GM18861 (cell line): ENCODE measurements around the gene DLG3.
"Not testable (repeated sequence)": the region's sequence is repeated elsewhere in the genome, so short reads cannot be mapped to it uniquely, and the experiment has no call there.

Experiments
- ATAC-seq: cut with Tn5 transposase; IDR thresholded peaks from one replicate; pipeline ENCODE4 v1.9.1; 2021; ENCODE audit not compliant: unreplicated experiment

The DLG3 gene

GRCh38 chrX:70509078-70509477 is 64.4 kb downstream of the DLG3 start:
- ATAC-seq: no peak

- ATAC-seq: not testable (repeated sequence)
Observed at GRCh38 chrX:70515270-70515669, 70.6 kb downstream of the DLG3 start.

DNA sequence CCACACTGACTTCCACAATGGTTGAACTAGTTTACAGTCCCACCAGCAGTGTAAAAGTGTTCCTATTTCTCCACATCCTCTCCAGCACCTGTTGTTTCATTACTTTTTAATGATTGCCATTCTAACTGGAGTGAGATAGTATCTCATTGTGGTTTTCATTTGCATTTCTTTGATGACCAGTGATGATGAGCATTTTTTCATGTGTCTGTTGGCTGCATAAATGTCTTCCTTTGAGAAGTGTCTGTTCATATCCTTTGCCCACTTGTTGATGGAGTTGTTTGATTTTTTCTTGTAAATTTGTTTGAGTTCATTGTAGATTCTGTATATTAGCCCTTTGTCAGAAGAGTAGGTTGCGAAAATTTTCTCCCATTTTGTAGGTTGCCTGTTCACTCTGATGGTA is 71.1 kb downstream of the DLG3 start:
- not testable (repeated sequence) for ATAC-seq

GRCh38 chrX:70525733-70526132 is 81.1 kb downstream of the DLG3 start:
- no peak for ATAC-seq

DNA sequence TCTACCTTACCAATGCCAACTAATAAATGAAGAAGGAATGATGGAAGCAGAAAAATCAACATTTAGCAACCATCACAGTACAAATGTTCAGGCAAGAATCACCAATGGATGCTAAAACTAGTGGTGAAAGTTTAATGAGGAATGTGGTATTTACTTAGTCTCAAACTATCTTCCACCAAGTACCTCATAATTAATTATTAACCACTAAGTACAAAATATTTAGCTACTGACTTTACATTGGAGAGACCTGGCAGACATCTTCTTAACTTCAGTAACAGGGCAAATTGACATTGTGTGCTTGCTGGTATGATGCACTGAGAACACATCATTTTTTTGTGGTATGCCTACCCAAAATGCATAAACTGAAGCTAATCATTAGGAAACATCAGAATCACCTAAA is 82.4 kb downstream of the DLG3 start:
- peak; percentile 51 for ATAC-seq

DNA sequence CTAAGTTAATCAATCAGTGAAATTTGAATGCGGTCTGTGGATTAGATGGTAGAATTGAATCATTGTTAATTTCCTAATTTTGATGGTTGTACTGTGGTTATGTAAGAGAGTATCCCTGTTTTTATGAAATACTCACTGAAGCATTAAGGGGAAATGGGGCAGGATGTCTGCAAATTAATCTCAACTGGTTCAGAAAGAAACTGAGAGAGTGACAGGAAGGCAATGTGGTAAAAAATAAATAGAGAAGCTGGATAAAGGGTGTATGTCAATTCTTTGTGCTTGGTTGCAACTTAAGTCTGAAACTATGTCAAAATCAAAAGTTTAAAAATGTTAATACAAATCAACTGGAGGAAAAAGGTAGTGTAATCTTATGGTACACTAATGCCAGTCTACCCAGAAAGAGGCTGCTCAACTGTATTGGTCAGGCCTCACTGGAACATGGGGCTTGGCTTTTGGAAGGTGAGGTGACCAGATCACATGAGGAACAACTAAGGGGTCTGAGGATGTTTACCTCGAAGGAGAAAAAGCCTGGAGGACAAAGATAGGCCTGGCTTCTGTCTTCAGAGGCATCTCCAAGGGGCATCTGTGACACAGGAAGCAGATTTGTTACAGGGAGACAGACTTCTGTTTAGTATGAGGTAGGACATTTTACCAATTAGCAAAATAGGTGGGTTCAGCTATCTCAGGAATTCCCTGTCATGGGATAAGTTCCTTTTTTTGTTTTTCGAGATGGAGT is 83.1 kb downstream of the DLG3 start:
- ATAC-seq: peak; percentile 67

- no peak for ATAC-seq
Observed at GRCh38 chrX:70535198-70535597, 90.6 kb downstream of the DLG3 start.

DNA sequence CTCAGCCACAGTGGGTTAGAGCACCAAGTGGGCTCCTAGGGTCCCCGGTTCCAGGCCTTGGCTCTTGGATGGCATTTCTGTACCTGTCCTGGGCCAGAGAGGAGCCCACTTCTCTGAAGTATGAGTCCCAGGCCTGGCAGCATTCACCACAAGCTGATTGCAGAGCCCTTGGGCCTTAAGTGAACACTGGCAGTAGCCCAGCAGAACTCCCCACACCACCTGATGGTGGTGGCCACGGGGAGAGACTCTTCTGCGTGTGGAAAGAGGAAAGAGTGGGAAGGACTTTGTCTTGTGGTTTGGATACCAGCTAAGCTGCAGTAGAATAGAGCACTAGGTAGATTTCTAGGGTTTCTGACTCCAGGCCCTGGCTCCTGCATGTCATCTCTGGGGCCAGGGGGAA is 104.8 kb downstream of the DLG3 start:
- ATAC-seq: no peak

DNA sequence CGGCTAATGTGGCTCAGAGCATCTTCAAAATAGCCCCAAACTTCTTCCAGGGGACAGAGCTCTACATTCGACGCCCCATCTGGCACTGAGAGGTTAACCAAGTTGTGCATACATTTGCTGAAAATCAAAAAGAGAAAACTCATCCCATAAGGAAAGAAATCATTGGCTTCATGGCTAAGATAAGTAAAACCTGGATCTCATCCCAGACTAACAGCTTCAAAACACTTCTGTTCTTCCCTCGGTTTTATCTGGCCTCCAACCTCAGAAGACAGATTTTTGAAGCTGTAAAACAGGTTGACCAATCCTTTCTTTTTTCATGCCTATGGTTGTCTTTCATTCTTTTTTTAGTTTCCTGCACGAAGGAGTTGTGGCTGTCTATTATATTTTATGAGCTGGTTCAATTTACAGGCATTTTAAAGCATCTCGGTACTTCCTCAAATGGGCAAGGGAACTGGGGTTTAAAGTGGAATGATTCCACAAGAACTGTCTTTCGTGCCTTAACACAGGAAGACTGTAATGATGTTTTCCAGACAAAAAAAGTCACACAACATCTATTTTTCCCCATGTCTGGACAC is 107.6 kb downstream of the DLG3 start:
- no peak for ATAC-seq

- peak; percentile 89 for ATAC-seq
Observed at GRCh38 chrX:70553516-70553915, 108.9 kb downstream of the DLG3 start.

DNA sequence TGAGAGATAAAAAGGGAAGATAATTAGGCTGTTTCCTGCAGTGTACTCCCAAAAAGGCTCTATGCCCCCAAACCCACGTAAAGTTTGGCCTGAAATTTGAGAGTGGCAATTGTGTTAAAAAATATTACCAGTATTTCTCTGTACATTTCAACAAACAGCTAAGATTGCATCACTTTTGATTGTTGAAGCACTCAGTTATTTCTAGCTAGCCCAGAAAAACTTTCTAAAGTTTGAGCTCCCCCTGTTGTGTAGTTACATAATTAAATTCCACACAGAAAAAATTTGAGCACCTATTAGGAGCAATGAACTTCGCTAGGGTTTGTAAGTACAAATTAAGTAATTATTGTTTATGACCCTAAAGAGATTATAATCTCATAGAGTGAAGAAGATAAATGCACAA is 109.4 kb downstream of the DLG3 start:
- ATAC-seq: peak; percentile 36

- ATAC-seq: no peak
Observed at GRCh38 chrX:70554523-70554922, 109.9 kb downstream of the DLG3 start.

DNA sequence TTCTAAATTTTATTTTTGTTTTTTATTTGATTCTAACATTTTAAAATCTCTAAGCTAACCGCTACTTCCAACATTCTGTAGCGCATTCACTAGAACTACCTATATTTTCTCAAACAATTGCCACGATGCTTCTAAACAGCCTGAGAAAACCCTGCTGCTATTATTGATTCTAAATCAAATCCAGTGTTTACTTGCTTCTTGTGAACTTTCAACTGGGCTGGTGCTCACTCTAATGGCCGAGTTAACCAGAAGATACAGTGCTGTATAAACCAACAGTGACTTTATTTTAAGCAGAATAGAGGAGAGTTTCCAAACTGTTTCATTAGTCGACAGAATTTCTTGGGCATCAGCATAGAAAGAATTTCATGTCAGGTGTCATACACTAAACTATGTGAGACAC is 110.3 kb downstream of the DLG3 start:
- no peak for ATAC-seq
